ENCODE measurements around the gene ATP2C1. TPM values are rescaled to one million over a fixed set of nuclear protein-coding genes. Genes with fewer than 3 reads are reported as not detected.

ATP2C1 gene
- total RNA-seq, 4 donors from 2014 or later: 53.0 to 63.7 (median 60.2) TPM

- TF ChIP-seq POLR2A (IDR thresholded peaks at IDR 0.05): no peak
- H3K4me3 ChIP-seq (ENCODE audit: low read depth, poor library complexity, severe bottlenecking): no peak overlapping the region
- DNase-seq (ENCODE audit: low spot score in 2 of 2): no peak
- intact Hi-C loops (cut with DNase I; ENCODE audit: low total_unique reads): no loop called here
- WGBS, 2 donors: 78 to 83% methylated on average over 5 of the region's 5 CpGs
Measured at GRCh38 chr3:130955481-130955880, 61.6 kb downstream of the ATP2C1 start.

- no peak for TF ChIP-seq POLR2A (IDR thresholded peaks at IDR 0.05)
- no peak for TF ChIP-seq CTCF (IDR thresholded peaks at IDR 0.05)
- 88 to 90% methylated on average over 1 of the region's 1 CpG for WGBS, 2 donors
- intact Hi-C loops (cut with DNase I; ENCODE audit: low total_unique reads): no loop called here
- no peak for DNase-seq (ENCODE audit: low spot score in 2 of 2)
- no peak overlapping the region for H3K4me3 ChIP-seq (ENCODE audit: low read depth, poor library complexity, severe bottlenecking)
Measured at GRCh38 chr3:130956281-130956680, 62.4 kb downstream of the ATP2C1 start.

- DNase-seq (ENCODE audit: low spot score in 2 of 2): no peak
- intact Hi-C loops (cut with DNase I; ENCODE audit: low total_unique reads): no loop called here
- H3K4me3 ChIP-seq (ENCODE audit: low read depth, poor library complexity, severe bottlenecking): no peak overlapping the region
- no peak for TF ChIP-seq POLR2A (IDR thresholded peaks at IDR 0.05)
- no peak for TF ChIP-seq CTCF (IDR thresholded peaks at IDR 0.05)
- 80 to 87% methylated on average over 3 of the region's 3 CpGs for WGBS, 2 donors
Measured at GRCh38 chr3:130956721-130957120, 62.8 kb downstream of the ATP2C1 start.

GRCh38 chr3:130960139-130960795 is 66.4 kb downstream of the ATP2C1 start:
- intact Hi-C loops (cut with DNase I; ENCODE audit: low total_unique reads): no loop called here
- DNase-seq (ENCODE audit: low spot score in 2 of 2): no peak
- 96 to 97% methylated on average over 5 of the region's 5 CpGs for WGBS, 2 donors
- no peak for TF ChIP-seq POLR2A (IDR thresholded peaks at IDR 0.05)
- TF ChIP-seq CTCF (IDR thresholded peaks at IDR 0.05): no peak
- H3K4me3 ChIP-seq (ENCODE audit: low read depth, poor library complexity, severe bottlenecking): no peak overlapping the region

- TF ChIP-seq POLR2A (IDR thresholded peaks at IDR 0.05): no peak
- TF ChIP-seq CTCF (IDR thresholded peaks at IDR 0.05): no peak
- H3K4me3 ChIP-seq (ENCODE audit: low read depth, poor library complexity, severe bottlenecking): no peak overlapping the region
- DNase-seq (ENCODE audit: low spot score in 2 of 2): no peak
- intact Hi-C loops (cut with DNase I; ENCODE audit: low total_unique reads): no loop called here
Measured at GRCh38 chr3:130961458-130961857, 67.6 kb downstream of the ATP2C1 start.

GRCh38 chr3:130963444-130963843 is 69.6 kb downstream of the ATP2C1 start:
- TF ChIP-seq CTCF (IDR thresholded peaks at IDR 0.05) (no peak), POLR2A (IDR thresholded peaks at IDR 0.05) (no peak)
- intact Hi-C loops (cut with DNase I; ENCODE audit: low total_unique reads): no loop called here
- 84 to 88% methylated on average over 2 of the region's 2 CpGs for WGBS, 2 donors
- no peak overlapping the region for H3K4me3 ChIP-seq (ENCODE audit: low read depth, poor library complexity, severe bottlenecking)
- no peak for DNase-seq (ENCODE audit: low spot score in 2 of 2)

Measured in lower leg skin (tissue), 4 donors.